ENCODE results near the gene SNX1.
A peak's percentile ranks its signal among the peaks of the same experiment; 100 is the strongest.
"Not testable (repeated sequence)": the region's sequence is repeated elsewhere in the genome, so short reads cannot be mapped to it uniquely, and the experiment has no call there.

The SNX1 gene

DNA sequence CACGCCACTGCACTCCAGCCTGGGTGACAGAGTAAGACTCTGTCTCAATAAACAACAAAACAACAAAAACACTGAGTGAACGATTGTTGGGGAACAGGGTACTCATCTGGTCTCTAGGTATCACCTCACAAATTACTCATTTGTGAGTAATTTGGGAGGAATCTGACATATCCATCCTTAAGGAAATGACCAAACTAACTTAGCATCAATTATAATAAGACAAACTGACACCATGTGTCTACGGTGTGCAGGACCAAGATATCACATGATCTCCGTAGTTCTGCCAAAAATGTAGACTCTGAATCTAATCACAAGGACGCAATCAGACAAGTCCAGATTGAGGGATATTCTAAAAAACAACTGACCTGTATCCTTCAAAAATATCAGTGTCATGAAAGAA lies 37.5 kb upstream of the SNX1 start:
- no peak overlapping the region for H3K4me2 ChIP-seq
- H3K36me3 ChIP-seq, result no peaks in the 10 kb centered on the region
- no peak for TF ChIP-seq Cebpa-rat (IDR thresholded peaks at IDR 0.05)
- H3K4me3 ChIP-seq, result no peak overlapping the region
- peaks cover 10% of the 10 kb centered on the region for H3K9me3 ChIP-seq
- H3K27ac ChIP-seq, result no peak overlapping the region
- no peaks in the 10 kb centered on the region for H4K20me1 ChIP-seq
- H3K27me3 ChIP-seq, result no peaks in the 10 kb centered on the region
- H3K4me1 ChIP-seq, result no peaks in the 10 kb centered on the region
- H3K9ac ChIP-seq, result no peak overlapping the region

DNA sequence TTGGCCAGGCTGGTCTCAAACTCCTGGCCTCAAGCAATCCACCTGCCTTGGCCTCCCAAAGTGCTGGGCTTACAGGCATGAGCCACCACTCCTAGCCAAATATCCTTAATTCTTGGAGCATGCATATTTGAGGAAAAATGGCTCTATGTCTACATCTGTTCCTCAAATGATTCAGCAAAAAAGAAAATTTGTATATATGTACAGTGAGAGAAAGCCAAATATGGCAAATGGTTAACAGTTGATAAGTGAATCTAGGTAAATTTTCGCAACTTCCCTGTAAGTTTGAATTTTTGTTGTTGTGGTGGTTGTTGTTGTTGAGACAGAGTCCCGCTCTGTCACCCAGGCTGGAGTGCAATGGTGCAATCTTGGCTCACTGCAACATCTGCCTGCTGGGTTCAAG lies 36.7 kb upstream of the SNX1 start:
- H3K27me3 ChIP-seq, H3K4me1 ChIP-seq, H3K4me3 ChIP-seq, H4K20me1 ChIP-seq, H3K9ac ChIP-seq, H3K9me3 ChIP-seq, H3K27ac ChIP-seq, H3K36me3 ChIP-seq, H3K4me2 ChIP-seq: not testable (repeated sequence)

DNA sequence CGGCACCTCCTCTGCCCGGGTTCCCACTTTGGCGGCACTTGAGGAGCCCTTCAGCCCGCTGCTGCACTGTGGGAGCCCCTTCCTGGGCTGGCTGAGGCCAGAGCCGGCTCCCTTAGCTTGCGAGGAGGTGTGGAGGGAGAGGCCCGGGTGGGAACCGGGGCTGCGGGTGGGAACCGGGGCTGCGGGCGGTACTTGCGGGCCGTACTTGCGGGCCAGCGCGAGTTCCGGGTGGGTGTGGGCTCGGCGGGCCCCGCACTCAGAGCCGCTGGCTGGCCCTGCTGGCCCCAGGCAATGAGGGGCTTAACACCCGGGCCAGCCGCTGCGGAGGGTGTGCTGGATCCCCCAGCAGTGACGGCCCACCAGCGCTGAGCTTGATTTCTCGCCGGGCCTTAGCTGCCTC lies 35.1 kb upstream of the SNX1 start:
- Histone ChIP-seq H3K27ac (no peak overlapping the region), H3K4me2 (no peak overlapping the region), H3K4me1 (no peaks in the 10 kb centered on the region), H3K36me3 (no peaks in the 10 kb centered on the region), H3K9ac (no peak overlapping the region), H3K4me3 (no peak overlapping the region), H3K27me3 (no peaks in the 10 kb centered on the region), H3K9me3 (peaks cover 10% of the 10 kb centered on the region), H4K20me1 (no peaks in the 10 kb centered on the region)
- no peak for TF ChIP-seq Cebpa-rat (IDR thresholded peaks at IDR 0.05)

DNA sequence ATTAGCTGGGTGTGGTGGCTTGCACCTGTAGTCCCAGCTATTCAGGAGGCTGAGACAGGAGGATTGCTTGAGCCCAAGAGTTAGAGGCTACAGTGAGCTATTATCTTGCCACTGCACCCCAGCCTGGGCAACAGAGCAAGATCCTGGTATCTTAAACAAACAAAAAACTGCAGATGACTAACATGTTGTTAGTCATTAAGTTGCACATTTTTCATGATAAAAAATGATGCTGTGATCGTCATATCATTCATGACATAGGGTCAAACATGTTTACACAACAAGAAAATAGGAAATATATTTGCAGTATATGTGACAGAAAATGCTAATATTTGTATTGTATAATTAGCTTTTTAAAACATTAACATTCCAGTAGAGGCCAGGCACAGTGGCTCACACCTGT lies 29.3 kb upstream of the SNX1 start:
- Histone ChIP-seq H3K36me3 (peaks cover 9% of the 10 kb centered on the region), H3K27ac (no peak overlapping the region), H3K27me3 (no peaks in the 10 kb centered on the region), H3K9ac (no peak overlapping the region), H4K20me1 (no peaks in the 10 kb centered on the region), H3K9me3 (no peaks in the 10 kb centered on the region), H3K4me2 (no peak overlapping the region), H3K4me1 (peaks cover 36% of the 10 kb centered on the region), H3K4me3 (no peak overlapping the region)
- no peak for TF ChIP-seq Cebpa-rat (IDR thresholded peaks at IDR 0.05)

DNA sequence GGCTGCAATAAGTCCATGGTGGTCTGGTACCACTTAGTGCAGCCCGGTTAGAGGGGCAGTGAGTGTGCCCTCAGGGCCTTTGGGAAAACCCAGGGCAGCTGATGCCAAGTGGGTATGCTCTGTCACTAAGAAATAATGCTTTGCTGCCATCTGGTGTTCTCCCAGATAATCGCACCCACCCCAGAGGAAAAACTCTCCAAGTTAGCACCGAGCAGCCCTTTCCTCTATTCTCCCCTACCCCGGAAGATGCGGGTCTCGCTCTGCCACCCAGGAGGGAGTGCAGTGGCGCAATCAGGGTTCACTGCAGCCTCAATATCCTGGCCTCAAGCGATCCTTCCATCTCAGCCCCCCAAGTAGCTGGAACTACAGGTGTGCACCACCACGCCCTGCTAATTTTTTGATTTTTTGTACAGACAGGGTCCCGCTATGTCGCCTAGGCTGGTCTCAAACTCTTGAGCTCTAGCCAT lies 28.2 kb upstream of the SNX1 start:
- H3K4me3 ChIP-seq, result no peak overlapping the region

DNA sequence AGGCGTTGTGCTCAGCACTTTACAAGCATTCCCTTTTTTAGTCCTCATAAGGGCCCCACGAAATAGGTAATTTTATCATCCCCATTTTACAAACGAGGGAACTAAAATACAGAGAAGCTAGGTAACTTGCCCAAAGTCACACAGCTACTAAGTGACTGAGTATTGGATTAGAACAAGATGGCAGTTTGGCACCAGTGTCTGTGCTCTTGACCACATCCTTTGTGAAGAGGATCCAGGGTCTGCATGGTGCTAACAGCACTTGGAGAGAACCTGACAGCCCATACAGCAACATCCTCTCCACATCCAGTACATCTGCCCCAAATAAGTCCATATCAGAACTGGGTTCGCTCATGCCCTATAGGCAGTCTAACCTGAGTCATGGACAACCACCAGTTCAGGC lies 27.6 kb upstream of the SNX1 start:
- Histone ChIP-seq H3K4me2 (peak overlapping the region; percentile 55), H3K36me3 (peaks cover 22% of the 10 kb centered on the region), H3K4me3 (no peak overlapping the region), H3K27me3 (no peaks in the 10 kb centered on the region), H3K4me1 (peaks cover 36% of the 10 kb centered on the region), H3K9ac (0 out of 2 replicates have a peak overlapping the region, but pooled peaks have one; percentile 41), H4K20me1 (no peaks in the 10 kb centered on the region), H3K9me3 (no peaks in the 10 kb centered on the region), H3K27ac (peak overlapping the region; percentile 38; the same call in 1 of the 2 replicates)
- no peak for TF ChIP-seq Cebpa-rat (IDR thresholded peaks at IDR 0.05)

More for the DNA sequence above, 28.2 kb upstream of the SNX1 start:
- H3K9ac ChIP-seq, result no peak overlapping the region
- peaks cover 19% of the 10 kb centered on the region for H3K36me3 ChIP-seq
- H3K4me2 ChIP-seq, result peak overlapping the region; percentile 55
- H3K4me1 ChIP-seq, result peaks cover 36% of the 10 kb centered on the region
- H4K20me1 ChIP-seq, result no peaks in the 10 kb centered on the region
- H3K27ac ChIP-seq, result peak overlapping the region; percentile 38; the same call in 1 of the 2 replicates
- no peaks in the 10 kb centered on the region for H3K27me3 ChIP-seq
- peak; percentile 73; the same call in 1 of the 2 replicates for TF ChIP-seq Cebpa-rat (IDR thresholded peaks at IDR 0.05)
- no peaks in the 10 kb centered on the region for H3K9me3 ChIP-seq

DNA sequence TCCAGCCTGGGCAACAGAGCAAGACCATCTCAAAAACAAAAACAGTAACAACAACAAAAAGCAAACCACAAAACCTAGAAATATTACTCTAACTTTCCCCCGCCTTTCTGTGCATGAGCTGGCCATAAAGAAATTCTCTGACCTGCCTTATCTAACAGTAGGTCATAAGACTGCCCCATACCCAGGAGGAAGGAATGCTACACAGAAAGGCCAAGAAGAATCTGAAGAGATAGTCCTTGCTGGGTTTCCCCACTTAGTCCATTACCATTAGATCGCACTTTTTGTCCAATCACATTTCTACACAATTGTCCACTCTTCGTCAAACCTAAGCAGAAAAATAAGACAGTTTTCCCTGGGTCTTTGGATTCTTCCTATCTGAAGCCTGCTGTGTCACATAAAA lies 25.7 kb upstream of the SNX1 start:
- Histone ChIP-seq H3K27ac (0 out of 2 replicates have a peak overlapping the region, but pooled peaks have one; percentile 20), H3K9ac (no peak overlapping the region), H3K4me3 (no peak overlapping the region), H3K4me1 (peaks cover 36% of the 10 kb centered on the region), H3K27me3 (no peaks in the 10 kb centered on the region), H3K9me3 (no peaks in the 10 kb centered on the region), H3K4me2 (peak overlapping the region; percentile 68), H4K20me1 (no peaks in the 10 kb centered on the region; the same call in 1 of the 2 replicates), H3K36me3 (peaks cover 41% of the 10 kb centered on the region)
- TF ChIP-seq Cebpa-rat (IDR thresholded peaks at IDR 0.05), result no peak

DNA sequence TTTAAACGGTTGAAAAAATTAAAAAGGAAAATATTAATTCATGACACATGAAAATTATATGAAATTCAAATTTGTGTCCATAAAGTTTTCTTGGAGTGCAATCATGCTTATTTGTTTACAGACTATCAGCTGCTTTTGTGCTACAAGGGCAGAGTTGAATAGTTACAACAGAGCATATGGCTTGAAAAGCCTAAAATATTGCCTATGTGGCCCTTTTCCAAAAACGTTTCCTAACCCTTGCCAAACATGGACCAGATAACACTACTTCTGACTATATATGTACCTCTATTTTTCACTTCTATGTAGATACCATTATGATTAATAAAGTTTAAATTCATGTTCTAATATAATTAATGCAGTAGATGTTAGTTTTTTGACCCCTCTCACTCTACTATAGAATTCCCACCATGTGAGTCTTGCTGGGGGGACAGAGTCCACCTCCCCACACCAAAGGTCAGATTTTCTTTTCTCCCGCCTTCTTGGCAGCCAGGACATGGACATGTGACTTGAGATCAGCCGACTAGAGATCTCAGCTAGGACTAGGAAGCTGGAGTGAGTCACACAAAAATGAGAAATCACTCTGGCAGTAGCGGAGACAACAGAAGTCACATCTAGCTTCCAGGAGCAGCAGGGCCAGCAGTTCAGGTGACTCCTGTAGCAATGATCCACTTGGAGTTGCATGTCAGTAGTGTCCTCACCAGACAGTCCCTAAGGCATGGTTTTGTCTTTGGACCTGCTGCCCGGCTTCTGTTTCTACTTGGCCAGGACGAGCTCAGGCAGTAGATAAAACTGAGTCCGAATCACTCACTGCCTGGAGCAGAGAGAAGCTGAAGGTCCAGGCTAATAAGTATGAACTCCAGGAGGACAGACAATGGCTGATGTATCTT lies 24.6 kb upstream of the SNX1 start:
- H3K4me3 ChIP-seq, result no peak overlapping the region
- H3K27ac ChIP-seq, result no peak overlapping the region
- H3K9me3 ChIP-seq, result no peaks in the 10 kb centered on the region
- no peak overlapping the region for H3K4me2 ChIP-seq
- H3K4me1 ChIP-seq, result peaks cover 36% of the 10 kb centered on the region
- H3K27me3 ChIP-seq, result no peaks in the 10 kb centered on the region
- peaks cover 50% of the 10 kb centered on the region for H3K36me3 ChIP-seq
- no peak for TF ChIP-seq Cebpa-rat (IDR thresholded peaks at IDR 0.05)
- no peaks in the 10 kb centered on the region; the same call in 1 of the 2 replicates for H4K20me1 ChIP-seq
- no peak overlapping the region for H3K9ac ChIP-seq

DNA sequence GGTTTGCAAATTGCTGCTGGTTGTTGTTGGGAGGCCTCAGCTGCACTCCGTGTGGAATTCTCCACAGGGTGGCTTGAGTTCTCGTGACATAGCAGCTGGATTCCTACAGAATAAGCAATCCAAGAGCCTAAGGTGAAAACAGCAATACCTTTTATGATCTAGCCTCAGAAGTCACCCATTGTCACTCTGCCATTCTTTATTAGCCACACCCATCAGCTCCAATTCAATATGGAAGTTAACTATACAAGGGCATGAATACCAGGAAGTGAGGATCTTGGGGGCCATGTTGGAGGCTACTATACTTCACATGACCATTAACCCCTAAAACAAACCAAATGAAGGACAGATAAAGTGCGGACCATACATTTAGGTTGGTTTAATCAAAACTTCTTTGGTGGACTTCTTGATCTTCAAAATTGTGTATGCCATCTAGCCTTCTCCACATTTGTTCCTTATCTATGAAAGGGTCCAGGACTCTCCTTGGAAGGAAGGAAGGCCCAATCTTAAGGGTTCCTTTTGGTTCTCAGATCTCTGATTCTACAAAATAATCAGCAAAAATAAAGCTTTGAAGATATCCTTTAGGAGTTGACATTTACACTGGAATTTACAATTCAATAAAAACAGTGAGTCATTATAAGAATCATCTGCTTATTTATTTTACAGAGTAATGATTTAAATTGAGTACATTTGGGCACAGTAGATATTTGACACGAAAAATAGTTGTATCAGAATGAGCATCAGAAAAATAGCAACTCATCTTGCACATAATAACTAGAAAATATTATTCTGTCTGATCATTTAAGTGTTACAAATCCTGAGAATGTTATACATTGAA lies 23.6 kb upstream of the SNX1 start:
- Histone ChIP-seq H4K20me1 (no peaks in the 10 kb centered on the region; the same call in 1 of the 2 replicates), H3K4me3 (no peak overlapping the region), H3K4me2 (no peak overlapping the region), H3K9ac (no peak overlapping the region), H3K36me3 (peaks cover 50% of the 10 kb centered on the region), H3K27me3 (no peaks in the 10 kb centered on the region), H3K27ac (no peak overlapping the region), H3K4me1 (peaks cover 36% of the 10 kb centered on the region), H3K9me3 (no peaks in the 10 kb centered on the region)
- TF ChIP-seq Cebpa-rat (IDR thresholded peaks at IDR 0.05), result no peak

DNA sequence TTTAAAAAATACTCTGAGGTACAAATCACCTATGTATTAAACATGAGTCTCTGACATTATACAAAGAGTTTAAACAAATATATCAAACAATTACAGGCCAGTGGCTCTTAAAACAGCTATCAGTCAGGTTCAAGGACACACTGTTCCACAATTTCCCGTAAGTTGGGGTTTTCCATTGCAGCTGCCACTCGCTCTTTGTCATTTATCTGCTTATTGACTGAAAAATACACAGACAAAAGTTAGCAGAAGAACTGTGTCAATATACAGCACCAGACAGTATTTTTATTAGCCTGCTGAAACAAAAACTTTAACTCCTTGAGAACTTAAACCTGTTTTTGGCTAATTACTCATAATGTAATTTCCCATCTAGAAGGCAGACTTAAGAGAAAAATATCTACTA lies 23.0 kb upstream of the SNX1 start:
- H4K20me1 ChIP-seq, result no peaks in the 10 kb centered on the region; the same call in 1 of the 2 replicates
- no peak overlapping the region for H3K4me2 ChIP-seq
- no peaks in the 10 kb centered on the region for H3K9me3 ChIP-seq
- H3K4me3 ChIP-seq, result no peak overlapping the region
- H3K27ac ChIP-seq, result no peak overlapping the region
- no peak for TF ChIP-seq Cebpa-rat (IDR thresholded peaks at IDR 0.05)
- H3K27me3 ChIP-seq, result no peaks in the 10 kb centered on the region
- peaks cover 29% of the 10 kb centered on the region for H3K4me1 ChIP-seq
- peaks cover 56% of the 10 kb centered on the region for H3K36me3 ChIP-seq
- H3K9ac ChIP-seq, result no peak overlapping the region

DNA sequence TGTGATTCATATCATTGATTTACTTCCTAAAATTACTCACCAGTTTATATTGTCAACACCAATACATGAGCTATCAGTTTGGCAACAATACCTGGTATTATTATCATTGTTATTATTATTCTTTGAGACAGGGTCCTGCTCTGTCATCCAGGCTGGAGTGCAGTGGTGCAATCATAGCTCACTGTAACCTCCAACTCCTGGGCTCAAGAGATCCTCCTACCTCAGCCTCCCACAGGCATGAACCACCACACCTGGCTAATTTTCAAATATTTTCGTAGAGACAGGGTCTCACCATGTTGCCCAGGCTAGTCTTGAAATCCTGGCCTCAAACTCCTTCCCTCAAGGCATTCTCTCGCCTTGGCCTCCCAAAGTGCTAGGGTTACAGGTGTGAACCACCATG lies 22.3 kb upstream of the SNX1 start:
- not testable (repeated sequence) for H3K9ac ChIP-seq, H3K4me3 ChIP-seq, H3K27ac ChIP-seq, H3K27me3 ChIP-seq, H4K20me1 ChIP-seq, H3K9me3 ChIP-seq, H3K4me2 ChIP-seq
- Histone ChIP-seq H3K36me3 (peaks cover 60% of the 10 kb centered on the region), H3K4me1 (peaks cover 22% of the 10 kb centered on the region)
